ENCODE results near the gene KLHL1. TPM values are rescaled to one million over a fixed set of nuclear protein-coding genes. Genes with fewer than 3 reads are reported as not detected.

KLHL1 gene
- total and polyA plus RNA-seq, 9 of the 15 experiments (the other 6 are each of a cell fraction or from before 2014, with no cell fraction given), result not detected

DNA sequence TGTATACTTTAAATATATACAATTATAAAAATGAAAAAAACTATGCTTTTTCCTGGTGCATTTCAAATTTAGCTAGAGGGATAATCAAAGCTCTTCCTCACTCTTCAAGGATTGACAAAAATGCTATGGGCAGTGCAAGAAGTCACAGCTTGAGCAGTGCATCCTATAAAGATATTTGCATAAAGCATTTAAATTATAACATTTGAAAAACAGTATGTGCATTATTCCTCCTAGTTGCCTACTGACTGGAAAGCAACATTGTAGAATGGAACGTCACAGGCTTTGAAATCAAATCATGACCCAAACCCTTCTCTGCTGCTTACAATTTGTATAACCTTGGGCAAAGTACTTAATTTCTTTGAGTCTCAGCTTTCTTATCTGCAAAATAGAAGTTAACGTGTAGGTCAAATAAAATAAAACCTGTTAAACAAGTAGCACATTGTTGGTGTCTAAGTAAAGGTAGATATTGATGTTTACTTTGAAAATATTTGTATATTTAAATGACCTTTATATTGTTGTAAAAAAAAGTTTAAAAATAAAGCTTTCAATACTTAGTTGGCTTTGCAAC is 9.2 kb upstream of the KLHL1 start (continued):
- TF ChIP-seq, protein P1, sequence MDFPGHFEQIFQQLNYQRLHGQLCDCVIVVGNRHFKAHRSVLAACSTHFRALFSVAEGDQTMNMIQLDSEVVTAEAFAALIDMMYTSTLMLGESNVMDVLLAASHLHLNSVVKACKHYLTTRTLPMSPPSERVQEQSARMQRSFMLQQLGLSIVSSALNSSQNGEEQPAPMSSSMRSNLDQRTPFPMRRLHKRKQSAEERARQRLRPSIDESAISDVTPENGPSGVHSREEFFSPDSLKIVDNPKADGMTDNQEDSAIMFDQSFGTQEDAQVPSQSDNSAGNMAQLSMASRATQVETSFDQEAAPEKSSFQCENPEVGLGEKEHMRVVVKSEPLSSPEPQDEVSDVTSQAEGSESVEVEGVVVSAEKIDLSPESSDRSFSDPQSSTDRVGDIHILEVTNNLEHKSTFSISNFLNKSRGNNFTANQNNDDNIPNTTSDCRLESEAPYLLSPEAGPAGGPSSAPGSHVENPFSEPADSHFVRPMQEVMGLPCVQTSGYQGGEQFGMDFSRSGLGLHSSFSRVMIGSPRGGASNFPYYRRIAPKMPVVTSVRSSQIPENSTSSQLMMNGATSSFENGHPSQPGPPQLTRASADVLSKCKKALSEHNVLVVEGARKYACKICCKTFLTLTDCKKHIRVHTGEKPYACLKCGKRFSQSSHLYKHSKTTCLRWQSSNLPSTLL (IDR thresholded peaks at IDR 0.05), result no peak
- TF ChIP-seq SIX5 (IDR thresholded peaks at IDR 0.05; ENCODE audit: borderline replicate concordance in 1 of 2, insufficient read depth in 1 of 2, low read depth in 1 of 2, low read length in 2 of 2), result no peak
- no peak for TF ChIP-seq CHD1 (IDR thresholded peaks at IDR 0.05; ENCODE audit: low read length)
- no peak for TF ChIP-seq RBM39 (optimal IDR thresholded peaks at IDR 0.05; ENCODE audit: low read depth, low read length)
- no peak for TF ChIP-seq SP1 (CRISPR knock-in tag; IDR thresholded peaks at IDR 0.05)
- no peak for TF ChIP-seq PRPF4 (IDR thresholded peaks at IDR 0.05; ENCODE audit: insufficient read depth, low read depth, low read length, poor library complexity, severe bottlenecking)
- no peak for TF ChIP-seq ILF3 (IDR thresholded peaks at IDR 0.05; ENCODE audit: borderline replicate concordance)
- TF ChIP-seq, protein P2, sequence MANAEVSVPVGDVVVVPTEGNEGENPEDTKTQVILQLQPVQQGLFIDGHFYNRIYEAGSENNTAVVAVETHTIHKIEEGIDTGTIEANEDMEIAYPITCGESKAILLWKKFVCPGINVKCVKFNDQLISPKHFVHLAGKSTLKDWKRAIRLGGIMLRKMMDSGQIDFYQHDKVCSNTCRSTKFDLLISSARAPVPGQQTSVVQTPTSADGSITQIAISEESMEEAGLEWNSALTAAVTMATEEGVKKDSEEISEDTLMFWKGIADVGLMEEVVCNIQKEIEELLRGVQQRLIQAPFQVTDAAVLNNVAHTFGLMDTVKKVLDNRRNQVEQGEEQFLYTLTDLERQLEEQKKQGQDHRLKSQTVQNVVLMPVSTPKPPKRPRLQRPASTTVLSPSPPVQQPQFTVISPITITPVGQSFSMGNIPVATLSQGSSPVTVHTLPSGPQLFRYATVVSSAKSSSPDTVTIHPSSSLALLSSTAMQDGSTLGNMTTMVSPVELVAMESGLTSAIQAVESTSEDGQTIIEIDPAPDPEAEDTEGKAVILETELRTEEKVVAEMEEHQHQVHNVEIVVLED (CRISPR knock-in tag; IDR thresholded peaks at IDR 0.05), result no peak
